NCI-H748 (cell line): ENCODE results near the gene INAFM1.

Experiments used
- DNase-seq: peaks from one replicate; lab custom pipeline; 2025; ENCODE audit not compliant: unreplicated experiment; lab: John Stamatoyannopoulos, UW

INAFM1 gene

GRCh38 chr19:47309608-47310007 lies 34.9 kb downstream of the INAFM1 start, which contains the start of gene C5AR1:
Gene C5AR1 (plus strand): TSS chr19:47309861. CDS start chr19:47309896, 35 bp downstream.
- no peak for DNase-seq

DNA sequence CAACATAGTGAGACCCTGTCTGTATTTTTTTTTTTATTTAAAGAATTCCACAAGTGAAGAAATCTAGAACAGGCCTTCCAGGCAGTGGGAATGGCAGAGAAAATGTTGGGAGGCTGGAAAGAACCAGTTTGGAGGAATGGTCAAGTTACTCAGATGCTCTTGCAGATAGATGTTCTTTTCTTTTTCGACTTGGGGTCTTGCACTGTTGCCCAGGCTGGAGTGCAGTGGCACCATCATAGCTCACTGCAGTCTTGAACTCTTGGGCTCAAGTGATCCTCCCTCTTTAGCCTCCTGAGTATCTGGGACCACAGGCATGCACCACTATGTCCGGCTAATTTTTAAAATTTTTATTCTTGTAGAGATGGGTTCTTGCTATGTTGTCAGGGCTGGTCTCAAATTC lies 35.6 kb downstream of the INAFM1 start:
- no peak for DNase-seq

- DNase-seq, result peak; percentile 59
Observed at GRCh38 chr19:47310819-47311218, 36.1 kb downstream of the INAFM1 start.

DNA sequence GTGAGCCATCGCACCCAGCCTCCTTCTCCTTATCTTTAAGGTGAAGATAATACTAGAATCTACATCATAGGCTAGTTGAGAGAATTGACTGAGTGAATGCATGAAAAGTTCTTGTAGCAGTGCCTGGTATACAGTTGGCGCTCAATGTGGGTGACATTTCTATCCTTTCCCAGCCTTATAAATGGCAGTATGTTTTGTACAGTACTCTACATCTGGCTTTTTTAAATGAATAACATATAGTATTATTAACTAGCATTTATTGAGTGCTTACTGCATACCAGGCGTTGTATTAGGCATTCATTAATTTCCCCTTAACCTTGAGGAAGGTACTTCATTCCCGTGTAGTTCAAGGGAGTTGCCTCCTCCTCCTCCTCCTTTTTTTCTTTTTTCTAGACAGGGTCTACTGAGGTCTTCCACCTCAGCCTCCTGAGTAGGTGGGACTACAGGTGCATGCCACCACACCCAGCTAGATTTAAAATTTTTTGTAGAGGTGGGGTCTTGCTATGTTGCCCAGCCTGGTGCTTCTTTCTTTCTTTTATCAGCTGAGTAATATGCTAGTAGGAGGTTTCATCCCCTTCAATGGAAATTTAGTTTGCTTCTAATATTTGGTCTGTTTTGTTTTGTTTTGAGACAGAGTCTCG lies 37.8 kb downstream of the INAFM1 start:
- no peak for DNase-seq

GRCh38 chr19:47313754-47314295 lies 39.1 kb downstream of the INAFM1 start:
- DNase-seq, result no peak

DNA sequence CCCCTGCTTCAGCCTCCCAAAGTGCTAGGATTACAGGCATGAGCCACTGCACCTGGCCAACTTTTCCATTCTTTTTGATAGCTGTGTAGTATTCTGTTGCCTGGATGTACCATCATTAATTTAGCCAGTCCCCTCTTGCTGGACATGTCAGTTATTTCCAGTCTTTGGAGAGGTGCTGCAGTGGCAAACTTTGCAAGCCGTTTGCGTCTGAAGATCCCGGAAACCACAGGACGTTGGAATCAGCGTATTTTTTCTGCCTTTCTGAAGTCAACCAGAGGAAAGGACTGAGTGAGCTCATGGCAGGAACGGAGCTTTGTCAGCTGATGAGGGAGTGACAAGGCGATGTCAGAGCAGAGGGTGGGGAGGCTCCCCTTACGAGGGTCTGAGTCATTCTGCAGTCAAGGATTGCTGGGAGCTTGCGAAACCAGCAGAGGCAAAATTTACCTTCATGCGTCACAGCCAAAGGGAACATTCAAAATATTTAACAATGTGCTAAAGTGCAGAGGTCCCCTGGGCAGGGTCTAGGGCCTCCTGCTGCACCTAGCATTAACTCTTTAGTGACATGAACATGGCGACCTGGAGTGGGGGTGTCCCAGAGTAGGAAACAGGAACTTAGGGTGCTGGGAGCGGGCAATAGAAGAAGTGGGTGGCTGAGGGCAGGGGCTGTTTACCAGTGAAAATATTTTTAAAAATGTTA lies 40.6 kb downstream of the INAFM1 start:
- no peak for DNase-seq

- DNase-seq, result no peak
Observed at GRCh38 chr19:47316513-47316912, 41.8 kb downstream of the INAFM1 start.

DNA sequence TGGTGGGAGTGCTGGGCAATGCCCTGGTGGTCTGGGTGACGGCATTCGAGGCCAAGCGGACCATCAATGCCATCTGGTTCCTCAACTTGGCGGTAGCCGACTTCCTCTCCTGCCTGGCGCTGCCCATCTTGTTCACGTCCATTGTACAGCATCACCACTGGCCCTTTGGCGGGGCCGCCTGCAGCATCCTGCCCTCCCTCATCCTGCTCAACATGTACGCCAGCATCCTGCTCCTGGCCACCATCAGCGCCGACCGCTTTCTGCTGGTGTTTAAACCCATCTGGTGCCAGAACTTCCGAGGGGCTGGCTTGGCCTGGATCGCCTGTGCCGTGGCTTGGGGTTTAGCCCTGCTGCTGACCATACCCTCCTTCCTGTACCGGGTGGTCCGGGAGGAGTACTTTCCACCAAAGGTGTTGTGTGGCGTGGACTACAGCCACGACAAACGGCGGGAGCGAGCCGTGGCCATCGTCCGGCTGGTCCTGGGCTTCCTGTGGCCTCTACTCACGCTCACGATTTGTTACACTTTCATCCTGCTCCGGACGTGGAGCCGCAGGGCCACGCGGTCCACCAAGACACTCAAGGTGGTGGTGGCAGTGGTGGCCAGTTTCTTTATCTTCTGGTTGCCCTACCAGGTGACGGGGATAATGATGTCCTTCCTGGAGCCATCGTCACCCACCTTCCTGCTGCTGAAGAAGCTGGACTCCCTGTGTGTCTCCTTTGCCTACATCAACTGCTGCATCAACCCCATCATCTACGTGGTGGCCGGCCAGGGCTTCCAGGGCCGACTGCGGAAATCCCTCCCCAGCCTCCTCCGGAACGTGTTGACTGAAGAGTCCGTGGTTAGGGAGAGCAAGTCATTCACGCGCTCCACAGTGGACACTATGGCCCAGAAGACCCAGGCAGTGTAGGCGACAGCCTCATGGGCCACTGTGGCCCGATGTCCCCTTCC lies 45.5 kb downstream of the INAFM1 start:
- DNase-seq, result no peak

DNA sequence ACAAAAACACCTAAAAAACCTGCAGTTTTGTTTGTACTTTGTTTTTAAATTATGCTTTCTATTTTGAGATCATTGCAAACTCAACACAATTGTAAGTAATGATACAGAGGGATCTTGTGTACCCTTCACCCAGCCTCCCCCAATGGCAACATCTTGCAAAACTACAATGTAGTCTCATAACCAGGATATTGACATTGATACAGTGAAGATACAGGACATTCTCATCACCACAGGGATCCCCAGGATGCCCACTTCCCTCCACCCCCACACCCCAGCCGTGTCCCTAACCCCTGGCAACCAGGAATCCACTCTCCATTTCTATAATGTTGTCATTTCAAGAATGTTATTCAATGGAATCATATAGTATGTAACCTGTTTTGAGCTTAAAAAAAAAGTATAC lies 46.9 kb downstream of the INAFM1 start:
- DNase-seq, result no peak

- no peak for DNase-seq
Observed at GRCh38 chr19:47322058-47322457, 47.4 kb downstream of the INAFM1 start.

GRCh38 chr19:47323409-47323808 lies 48.7 kb downstream of the INAFM1 start:
- no peak for DNase-seq

DNA sequence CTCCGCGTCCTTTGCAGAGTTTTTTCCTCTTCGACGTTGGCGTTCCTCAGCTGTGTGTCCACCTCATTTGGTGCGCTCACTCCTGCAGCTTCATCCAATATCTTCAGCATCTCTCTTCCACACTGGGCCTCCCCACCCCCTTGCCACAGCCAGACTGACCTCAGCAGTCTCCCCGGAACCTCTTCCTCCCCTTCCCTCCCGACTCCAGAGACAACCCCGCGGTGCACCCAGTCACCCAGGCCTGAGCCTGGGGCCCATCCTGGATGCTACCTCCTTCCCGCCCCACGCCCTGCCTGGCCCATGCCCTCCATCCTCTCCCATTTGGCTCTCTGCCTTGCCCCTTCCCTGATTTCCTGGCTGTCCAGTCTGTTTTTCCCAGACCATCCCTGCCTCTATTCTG lies 49.2 kb downstream of the INAFM1 start:
- no peak for DNase-seq

- DNase-seq, result no peak
Observed at GRCh38 chr19:47324502-47324901, 49.8 kb downstream of the INAFM1 start.
